Measurements from ENCODE around the gene PDE8A.

DNA sequence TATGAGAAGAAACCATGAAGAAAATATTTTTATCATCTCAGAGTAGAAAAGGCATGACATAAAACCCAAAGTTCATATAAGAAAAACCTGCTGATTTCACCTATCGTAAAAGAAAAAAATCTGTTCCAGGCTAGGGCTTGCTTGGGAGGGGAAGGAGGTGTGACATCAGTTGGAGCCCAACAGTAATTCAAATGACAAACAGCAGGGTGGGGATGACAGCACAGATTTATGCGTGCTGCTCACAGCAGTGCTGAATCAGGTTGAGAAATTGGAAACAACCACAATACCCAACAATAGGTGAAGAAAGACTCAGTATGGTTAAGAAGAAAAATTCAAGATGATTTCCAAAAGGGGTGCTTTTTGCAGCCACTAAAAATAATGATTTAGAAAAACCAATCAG is 172.4 kb downstream of the PDE8A start:
- TF ChIP-seq GATA2 (IDR thresholded peaks at IDR 0.05; ENCODE audit: low read depth, low read length) (no peak), GATA3 (IDR thresholded peaks at IDR 0.05; ENCODE audit: low read depth, low read length) (no peak)
